Thyroid gland (tissue), 4 donors: Measurements from ENCODE around the gene GIPC2. TPM values are rescaled to one million over a fixed set of nuclear protein-coding genes. Genes with fewer than 3 reads are reported as not detected.

ENCODE experiments used
- small RNA-seq: library from RNA; depleted of rRNA; stranded (forward); fragments of <200 nt; gene quantifications from one replicate; pipeline ENCODE3, GENCODE V24; 2016
- total RNA-seq, 4 donors: library from RNA; depleted of rRNA; stranded (reverse); fragments of >200 nt; gene quantifications; one replicate each; pipeline ENCODE4 v1.2.3, GENCODE V29; 2016

The GIPC2 gene
- total RNA-seq, 4 donors from 2014 or later: 1.5 to 5.0 (median 2.6) TPM

Small RNA genes lying within 50 kb of the gene (small RNA-seq; reads per million reads assigned to genes)
- not detected for gene AC103591.3
- gene RNA5SP22: not detected
- gene RNU6-1102P: not detected

Other genes starting within 250 kb of the GIPC2 start
- gene NEXN, start 157.3 kb upstream of the GIPC2 start, total RNA-seq: 10 to 100 TPM in 3 of 4 donors, 1 to 10 TPM in 1; 5.7 to 16.5 (median 11.0) TPM
- gene FUBP1, start 66.9 kb upstream of the GIPC2 start, total RNA-seq: 100 to 1,000 TPM; 136 to 231 (median 178) TPM
- gene DNAJB4, start 41.0 kb upstream of the GIPC2 start, total RNA-seq: 10 to 100 TPM; 44.5 to 57.2 (median 50.8) TPM